ENCODE data around the gene ADCY2.

ADCY2 gene

GRCh38 chr5:7592910-7593309, 197.0 kb downstream of the ADCY2 start:
- no peak for DNase-seq (ENCODE audit: low read depth in 2 of 2)

GRCh38 chr5:7597059-7597642, 201.2 kb downstream of the ADCY2 start:
- no peak for DNase-seq (ENCODE audit: low read depth in 2 of 2)

GRCh38 chr5:7606840-7607465, 211.0 kb downstream of the ADCY2 start:
- DNase-seq (ENCODE audit: low read depth in 2 of 2): no peak

GRCh38 chr5:7608772-7609171, 212.8 kb downstream of the ADCY2 start:
- DNase-seq (ENCODE audit: low read depth in 2 of 2): no peak

GRCh38 chr5:7609726-7610125, 213.8 kb downstream of the ADCY2 start:
- DNase-seq (ENCODE audit: low read depth in 2 of 2): no peak

GRCh38 chr5:7610531-7611177, 214.7 kb downstream of the ADCY2 start:
- no peak for DNase-seq (ENCODE audit: low read depth in 2 of 2)

GRCh38 chr5:7611518-7611917, 215.6 kb downstream of the ADCY2 start:
- no peak for DNase-seq (ENCODE audit: low read depth in 2 of 2)

GRCh38 chr5:7615566-7616061, 219.7 kb downstream of the ADCY2 start:
- no peak for DNase-seq (ENCODE audit: low read depth in 2 of 2)

- DNase-seq (ENCODE audit: low read depth in 2 of 2): no peak
Observed at GRCh38 chr5:7616897-7617296, 221.0 kb downstream of the ADCY2 start.

GRCh38 chr5:7622498-7622897, 226.6 kb downstream of the ADCY2 start:
- DNase-seq (ENCODE audit: low read depth in 2 of 2): no peak

- DNase-seq (ENCODE audit: low read depth in 2 of 2): no peak
Observed at GRCh38 chr5:7625740-7626139, 229.8 kb downstream of the ADCY2 start.

GRCh38 chr5:7628248-7628647, 232.3 kb downstream of the ADCY2 start:
- DNase-seq (ENCODE audit: low read depth in 2 of 2): no peak

GRCh38 chr5:7628820-7629219, 232.9 kb downstream of the ADCY2 start:
- no peak for DNase-seq (ENCODE audit: low read depth in 2 of 2)

GRCh38 chr5:7629561-7629960, 233.6 kb downstream of the ADCY2 start:
- no peak for DNase-seq (ENCODE audit: low read depth in 2 of 2)

GRCh38 chr5:7634837-7635236, 238.9 kb downstream of the ADCY2 start:
- DNase-seq (ENCODE audit: low read depth in 2 of 2): no peak

GRCh38 chr5:7638456-7638855, 242.5 kb downstream of the ADCY2 start:
- DNase-seq (ENCODE audit: low read depth in 2 of 2): no peak

- no peak for DNase-seq (ENCODE audit: low read depth in 2 of 2)
Observed at GRCh38 chr5:7642029-7642428, 246.1 kb downstream of the ADCY2 start.

- no peak for DNase-seq (ENCODE audit: low read depth in 2 of 2)
Observed at GRCh38 chr5:7644723-7645122, 248.8 kb downstream of the ADCY2 start.

- no peak for DNase-seq (ENCODE audit: low read depth in 2 of 2)
Observed at GRCh38 chr5:7650755-7651154, 254.8 kb downstream of the ADCY2 start.

GRCh38 chr5:7653046-7653445, 257.1 kb downstream of the ADCY2 start:
- DNase-seq (ENCODE audit: low read depth in 2 of 2): no peak

GRCh38 chr5:7657153-7657552, 261.2 kb downstream of the ADCY2 start:
- no peak for DNase-seq (ENCODE audit: low read depth in 2 of 2)

- no peak for DNase-seq (ENCODE audit: low read depth in 2 of 2)
Observed at GRCh38 chr5:7659420-7659819, 263.5 kb downstream of the ADCY2 start.

GRCh38 chr5:7662289-7662688, 266.4 kb downstream of the ADCY2 start:
- DNase-seq (ENCODE audit: low read depth in 2 of 2): no peak
